Activated T-cell treated with anti-CD3 and anti-CD28 coated beads, Interleukin-2, amount 50 U/mL, for 72 hours (primary cell): ENCODE measurements around the gene ANO5. TPM values are rescaled to one million over a fixed set of nuclear protein-coding genes. Genes with fewer than 3 reads are reported as not detected.
A peak's percentile ranks its signal among the peaks of the same experiment; 100 is the strongest.

ENCODE experiments used
- ATAC-seq, 2 donors: fragments of 150-1000 bp; cut with Tn5 transposase; replicated peaks in 1 of 2; 2 replicates each; pipeline ENCODE4 v1.10.0; 2021; ENCODE audit warnings: moderate library complexity in 2 of 2, mild to moderate bottlenecking in 1 of 2
- DNase-seq, 2 donors: peaks; one replicate each; pipeline ENCODE4 v3.0.0; 2021 to 2022; ENCODE audit warnings: mixed read lengths in 1 of 2
- H3K27ac Mint-ChIP-seq: one replicate; pipeline ENCODE4 v1.8.0; 2022; ENCODE audit warnings: mild to moderate bottlenecking, moderate library complexity, mixed read lengths
- H3K27me3 Mint-ChIP-seq: one replicate; pipeline ENCODE4 v1.8.0; 2022; ENCODE audit warnings: low read depth, mixed read lengths
- H3K36me3 Mint-ChIP-seq, 2 donors: one replicate each; pipeline ENCODE4 v1.8.0; 2022; ENCODE audit warnings: mixed read lengths in 2 of 2, mild to moderate bottlenecking in 1 of 2; ENCODE audit not compliant: insufficient read depth in 2 of 2
- H3K4me1 Mint-ChIP-seq: one replicate; pipeline ENCODE4 v1.8.0; 2022; ENCODE audit warnings: low read depth, mixed read lengths
- H3K4me3 Mint-ChIP-seq, 2 donors: one replicate each; pipeline ENCODE4 v1.8.0; 2022; ENCODE audit warnings: mild to moderate bottlenecking in 2 of 2, mixed read lengths in 2 of 2, moderate library complexity in 2 of 2
- H3K9me3 Mint-ChIP-seq, 2 donors: one replicate each; pipeline ENCODE4 v1.8.0; 2022; ENCODE audit warnings: mixed read lengths in 2 of 2
- total RNA-seq, 2 donors: library from RNA; stranded (reverse); gene quantifications; one replicate each; pipeline ENCODE4 v1.2.3, GENCODE V29; 2022

Gene ANO5, protein sequence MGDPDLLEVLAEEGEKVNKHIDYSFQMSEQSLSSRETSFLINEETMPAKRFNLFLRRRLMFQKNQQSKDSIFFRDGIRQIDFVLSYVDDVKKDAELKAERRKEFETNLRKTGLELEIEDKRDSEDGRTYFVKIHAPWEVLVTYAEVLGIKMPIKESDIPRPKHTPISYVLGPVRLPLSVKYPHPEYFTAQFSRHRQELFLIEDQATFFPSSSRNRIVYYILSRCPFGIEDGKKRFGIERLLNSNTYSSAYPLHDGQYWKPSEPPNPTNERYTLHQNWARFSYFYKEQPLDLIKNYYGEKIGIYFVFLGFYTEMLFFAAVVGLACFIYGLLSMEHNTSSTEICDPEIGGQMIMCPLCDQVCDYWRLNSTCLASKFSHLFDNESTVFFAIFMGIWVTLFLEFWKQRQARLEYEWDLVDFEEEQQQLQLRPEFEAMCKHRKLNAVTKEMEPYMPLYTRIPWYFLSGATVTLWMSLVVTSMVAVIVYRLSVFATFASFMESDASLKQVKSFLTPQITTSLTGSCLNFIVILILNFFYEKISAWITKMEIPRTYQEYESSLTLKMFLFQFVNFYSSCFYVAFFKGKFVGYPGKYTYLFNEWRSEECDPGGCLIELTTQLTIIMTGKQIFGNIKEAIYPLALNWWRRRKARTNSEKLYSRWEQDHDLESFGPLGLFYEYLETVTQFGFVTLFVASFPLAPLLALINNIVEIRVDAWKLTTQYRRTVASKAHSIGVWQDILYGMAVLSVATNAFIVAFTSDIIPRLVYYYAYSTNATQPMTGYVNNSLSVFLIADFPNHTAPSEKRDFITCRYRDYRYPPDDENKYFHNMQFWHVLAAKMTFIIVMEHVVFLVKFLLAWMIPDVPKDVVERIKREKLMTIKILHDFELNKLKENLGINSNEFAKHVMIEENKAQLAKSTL
- total RNA-seq = not detected

GRCh38 chr11:22192642-22193347, at the start of gene ANO5:
ANO5 (plus strand) TSS chr11:22193085; CDS start chr11:22193493, 408 bp downstream.
- Mint-ChIP-seq H3K27ac (no peak within 1 kb of the TSS), H3K9me3 (no peaks in the 10 kb centered on the region), H3K36me3 (no peaks in the 10 kb centered on the region), H3K27me3 (peaks cover 37% of the 10 kb centered on the region), H3K4me1 (peaks cover 5% of the 10 kb centered on the region), H3K4me3 (peak within 1 kb of the TSS; percentile 69 to 71)
- peak in 1 of 2 donors; percentile 0 for DNase-seq
- ATAC-seq = peak in 1 of 2 donors; percentile 15

- DNase-seq = no peak
- peaks cover 1 to 9% of the 10 kb centered on the region in 2 donors for H3K9me3 Mint-ChIP-seq
- no peaks in the 10 kb centered on the region for H3K27me3 Mint-ChIP-seq
- ATAC-seq = no peak
- no peak overlapping the region for H3K4me3 Mint-ChIP-seq
- H3K36me3 Mint-ChIP-seq = peaks cover 0 to 1% of the 10 kb centered on the region in 2 donors
- no peak overlapping the region for H3K27ac Mint-ChIP-seq
- H3K4me1 Mint-ChIP-seq = no peaks in the 10 kb centered on the region
These were observed 41.2 kb upstream of the ANO5 start for GRCh38 chr11:22151649-22152197.

DNA sequence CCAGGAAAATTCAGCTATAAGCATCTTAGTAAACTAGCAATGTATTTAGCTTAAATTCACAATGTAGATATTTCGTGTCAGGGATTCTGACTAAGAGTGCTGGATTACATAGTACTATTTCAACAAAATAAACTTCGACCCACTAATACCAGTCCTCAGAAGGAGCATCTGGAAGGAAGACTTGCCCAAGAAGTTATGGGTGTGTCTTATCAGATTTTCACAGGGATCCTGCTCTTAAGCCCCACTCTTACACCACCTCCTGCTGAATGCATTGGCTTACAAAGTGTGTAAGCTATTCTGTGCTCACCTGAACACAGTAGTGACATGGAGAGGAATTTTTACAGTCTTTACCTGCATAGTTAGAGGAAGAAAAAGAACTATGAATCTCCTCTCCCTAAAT, 35.4 kb upstream of the ANO5 start:
- Mint-ChIP-seq H3K27me3 (no peaks in the 10 kb centered on the region), H3K4me1 (no peaks in the 10 kb centered on the region), H3K27ac (no peak overlapping the region), H3K9me3 (peaks cover 0 to 1% of the 10 kb centered on the region in 2 donors), H3K36me3 (no peaks in the 10 kb centered on the region), H3K4me3 (no peak overlapping the region)
- no peak for ATAC-seq
- no peak for DNase-seq

DNA sequence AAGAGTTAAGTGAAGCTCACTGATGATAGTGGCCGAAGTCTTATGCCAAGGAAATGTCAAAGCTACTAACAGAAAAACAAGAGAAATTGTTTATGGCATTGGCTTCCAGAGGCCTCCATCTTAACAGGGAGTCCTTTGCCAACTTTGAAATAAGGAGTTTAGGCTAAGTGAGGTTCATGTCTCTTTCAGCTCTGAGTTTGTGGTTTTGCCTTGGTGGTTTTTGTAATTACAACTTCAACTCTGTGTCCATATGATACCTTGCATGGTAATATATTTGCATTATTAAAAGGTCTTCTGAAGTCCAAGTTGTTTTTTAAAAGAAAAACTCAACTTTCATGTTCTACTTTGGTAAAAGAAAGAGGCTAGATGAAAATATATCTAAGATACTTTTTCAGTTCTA, 31.4 kb upstream of the ANO5 start:
- H3K36me3 Mint-ChIP-seq = no peaks in the 10 kb centered on the region
- H3K27ac Mint-ChIP-seq = no peak overlapping the region
- ATAC-seq (no peak), DNase-seq (no peak)
- no peaks in the 10 kb centered on the region for H3K4me1 Mint-ChIP-seq
- no peak overlapping the region for H3K4me3 Mint-ChIP-seq
- no peaks in the 10 kb centered on the region for H3K27me3 Mint-ChIP-seq
- H3K9me3 Mint-ChIP-seq = peaks cover 0 to 1% of the 10 kb centered on the region in 2 donors

- no peak overlapping the region for H3K27ac Mint-ChIP-seq
- no peak for ATAC-seq
- peaks cover 0 to 1% of the 10 kb centered on the region in 2 donors for H3K9me3 Mint-ChIP-seq
- H3K27me3 Mint-ChIP-seq = no peaks in the 10 kb centered on the region
- no peaks in the 10 kb centered on the region for H3K4me1 Mint-ChIP-seq
- H3K4me3 Mint-ChIP-seq = no peak overlapping the region
- no peak for DNase-seq
- H3K36me3 Mint-ChIP-seq = no peaks in the 10 kb centered on the region
These were observed 30.1 kb upstream of the ANO5 start for GRCh38 chr11:22162756-22163155.

DNA sequence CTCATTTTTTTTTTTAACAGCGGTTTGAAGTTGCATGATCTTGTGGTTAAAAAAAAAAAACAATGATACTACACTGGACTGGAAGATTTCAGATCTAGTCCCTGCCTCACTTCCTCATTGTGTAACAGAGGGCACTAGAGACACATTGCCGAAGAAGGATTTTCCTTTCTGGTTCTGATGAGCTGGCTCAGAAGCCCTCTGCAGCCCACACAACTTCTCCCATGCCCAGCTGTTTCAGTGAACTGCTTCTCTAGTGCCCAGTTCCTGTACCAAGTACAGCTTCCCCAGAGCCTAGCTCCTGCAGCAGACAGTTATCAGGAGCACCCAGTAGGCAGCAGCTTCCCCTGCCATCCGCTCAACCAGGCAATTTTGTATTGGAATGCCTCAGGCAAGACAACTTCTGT, 29.5 kb upstream of the ANO5 start:
- no peaks in the 10 kb centered on the region for H3K27me3 Mint-ChIP-seq
- no peaks in the 10 kb centered on the region for H3K36me3 Mint-ChIP-seq
- H3K4me1 Mint-ChIP-seq = no peaks in the 10 kb centered on the region
- no peak overlapping the region for H3K4me3 Mint-ChIP-seq
- ATAC-seq (no peak), DNase-seq (no peak)
- H3K9me3 Mint-ChIP-seq = no peaks in the 10 kb centered on the region
- no peak overlapping the region for H3K27ac Mint-ChIP-seq

GRCh38 chr11:22165087-22165486, 27.8 kb upstream of the ANO5 start:
- Mint-ChIP-seq H3K4me3 (no peak overlapping the region), H3K27ac (no peak overlapping the region), H3K9me3 (no peaks in the 10 kb centered on the region), H3K36me3 (no peaks in the 10 kb centered on the region), H3K4me1 (no peaks in the 10 kb centered on the region), H3K27me3 (no peaks in the 10 kb centered on the region)
- DNase-seq (no peak), ATAC-seq (no peak)

DNA sequence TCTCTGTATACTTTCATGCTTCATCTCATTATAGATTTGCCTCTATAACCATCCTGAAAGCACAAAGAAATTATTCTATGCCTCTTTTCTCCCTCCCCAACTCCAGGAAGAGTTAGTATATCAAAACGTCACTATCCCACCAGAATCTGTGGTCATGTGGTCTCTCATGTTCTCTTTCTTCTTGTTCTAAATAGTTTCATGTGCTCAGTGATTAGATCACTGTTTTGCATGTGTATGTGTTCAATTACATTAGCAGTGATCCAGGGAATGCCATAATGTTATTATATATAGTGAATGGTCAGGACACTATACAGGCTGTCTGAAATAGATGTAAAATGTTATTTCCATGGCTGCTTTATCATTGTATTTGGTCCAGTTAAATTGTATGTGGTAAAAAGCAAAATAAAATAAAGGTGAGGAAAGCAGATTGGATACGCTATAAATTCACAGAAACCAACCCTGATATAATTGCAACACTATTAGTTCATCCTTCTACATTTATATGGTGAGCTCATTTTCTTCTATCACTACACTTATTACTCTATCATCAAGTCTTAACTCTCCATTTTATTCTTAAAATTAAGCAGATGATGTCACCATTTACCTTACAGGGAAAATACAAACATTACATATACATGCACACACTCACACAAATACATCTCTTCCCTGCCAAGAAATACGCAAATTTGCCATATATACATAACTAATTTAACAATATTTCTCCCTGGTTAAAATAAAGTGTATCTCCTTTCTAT, 26.9 kb upstream of the ANO5 start:
- Mint-ChIP-seq H3K9me3 (no peaks in the 10 kb centered on the region), H3K4me3 (no peak overlapping the region), H3K27ac (no peak overlapping the region), H3K36me3 (no peaks in the 10 kb centered on the region), H3K4me1 (no peaks in the 10 kb centered on the region), H3K27me3 (no peaks in the 10 kb centered on the region)
- DNase-seq (no peak), ATAC-seq (no peak)

DNA sequence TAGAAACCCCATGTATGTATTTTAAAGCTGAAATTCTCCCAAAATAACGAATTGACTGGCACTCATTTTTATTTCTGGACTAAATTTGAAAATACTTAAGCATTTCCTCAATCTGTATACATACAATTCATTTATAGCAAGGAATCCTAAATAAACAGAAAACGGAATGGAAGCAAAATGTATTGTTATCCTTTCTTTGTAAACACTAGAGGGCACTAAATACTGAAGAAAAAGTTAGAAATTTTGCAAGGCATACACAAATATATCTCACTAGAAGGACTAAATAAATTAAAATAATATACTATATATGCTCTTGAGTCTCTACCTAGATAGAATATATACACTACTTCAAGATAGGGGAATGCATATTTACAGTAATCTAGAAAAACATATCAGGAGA, 23.1 kb upstream of the ANO5 start:
- Mint-ChIP-seq H3K27ac (no peak overlapping the region), H3K36me3 (no peaks in the 10 kb centered on the region), H3K4me3 (no peak overlapping the region), H3K4me1 (no peaks in the 10 kb centered on the region), H3K9me3 (peaks cover 0 to 1% of the 10 kb centered on the region in 2 donors), H3K27me3 (no peaks in the 10 kb centered on the region)
- ATAC-seq (no peak), DNase-seq (no peak)

- no peaks in the 10 kb centered on the region for H3K36me3 Mint-ChIP-seq
- DNase-seq (no peak), ATAC-seq (no peak)
- H3K27ac Mint-ChIP-seq = no peak overlapping the region
- H3K9me3 Mint-ChIP-seq = peaks cover 0 to 1% of the 10 kb centered on the region in 2 donors
- H3K4me1 Mint-ChIP-seq = no peaks in the 10 kb centered on the region
- H3K27me3 Mint-ChIP-seq = no peaks in the 10 kb centered on the region
- H3K4me3 Mint-ChIP-seq = no peak overlapping the region
These were observed 19.4 kb upstream of the ANO5 start for GRCh38 chr11:22173532-22173931.

GRCh38 chr11:22177186-22177585, 15.7 kb upstream of the ANO5 start:
- H3K27me3 Mint-ChIP-seq = no peaks in the 10 kb centered on the region
- no peaks in the 10 kb centered on the region for H3K36me3 Mint-ChIP-seq
- ATAC-seq = no peak
- peaks cover 0 to 1% of the 10 kb centered on the region in 2 donors for H3K9me3 Mint-ChIP-seq
- no peak overlapping the region for H3K27ac Mint-ChIP-seq
- no peak for DNase-seq
- no peak overlapping the region for H3K4me3 Mint-ChIP-seq
- no peaks in the 10 kb centered on the region for H3K4me1 Mint-ChIP-seq

DNA sequence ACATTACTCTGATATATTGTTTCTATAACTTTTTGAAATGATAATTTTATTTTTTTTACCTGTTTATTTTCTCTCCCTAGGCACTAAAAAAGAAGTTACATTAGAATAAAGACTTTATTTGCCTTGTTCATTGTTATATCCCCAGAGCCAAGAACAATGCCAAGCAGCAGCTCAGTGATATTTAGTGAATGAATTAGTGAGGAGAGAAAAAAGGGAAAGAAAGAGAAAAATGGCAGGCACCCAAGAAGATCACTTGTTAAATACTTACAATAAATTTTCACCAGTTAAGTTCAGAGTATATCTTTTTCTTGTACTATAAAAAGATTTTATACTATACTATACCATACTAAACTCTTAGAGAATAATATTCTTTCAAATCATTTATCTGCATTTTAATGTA, 13.3 kb upstream of the ANO5 start:
- Mint-ChIP-seq H3K36me3 (no peaks in the 10 kb centered on the region), H3K4me1 (no peaks in the 10 kb centered on the region), H3K4me3 (no peak overlapping the region), H3K27me3 (no peaks in the 10 kb centered on the region), H3K27ac (no peak overlapping the region), H3K9me3 (no peaks in the 10 kb centered on the region)
- ATAC-seq (no peak), DNase-seq (no peak)
